ENCODE results near the gene CMSS1.
"Not testable (repeated sequence)": the region's sequence is repeated elsewhere in the genome, so short reads cannot be mapped to it uniquely, and the experiment has no call there.

CMSS1 gene

GRCh38 chr3:100051513-100051912, 233.9 kb downstream of the CMSS1 start:
- DNase-seq (ENCODE audit: low read depth, low spot score): not testable (repeated sequence)

- no peak for DNase-seq (ENCODE audit: low read depth, low spot score)
Measured at GRCh38 chr3:100053951-100054620, 236.4 kb downstream of the CMSS1 start.

DNA sequence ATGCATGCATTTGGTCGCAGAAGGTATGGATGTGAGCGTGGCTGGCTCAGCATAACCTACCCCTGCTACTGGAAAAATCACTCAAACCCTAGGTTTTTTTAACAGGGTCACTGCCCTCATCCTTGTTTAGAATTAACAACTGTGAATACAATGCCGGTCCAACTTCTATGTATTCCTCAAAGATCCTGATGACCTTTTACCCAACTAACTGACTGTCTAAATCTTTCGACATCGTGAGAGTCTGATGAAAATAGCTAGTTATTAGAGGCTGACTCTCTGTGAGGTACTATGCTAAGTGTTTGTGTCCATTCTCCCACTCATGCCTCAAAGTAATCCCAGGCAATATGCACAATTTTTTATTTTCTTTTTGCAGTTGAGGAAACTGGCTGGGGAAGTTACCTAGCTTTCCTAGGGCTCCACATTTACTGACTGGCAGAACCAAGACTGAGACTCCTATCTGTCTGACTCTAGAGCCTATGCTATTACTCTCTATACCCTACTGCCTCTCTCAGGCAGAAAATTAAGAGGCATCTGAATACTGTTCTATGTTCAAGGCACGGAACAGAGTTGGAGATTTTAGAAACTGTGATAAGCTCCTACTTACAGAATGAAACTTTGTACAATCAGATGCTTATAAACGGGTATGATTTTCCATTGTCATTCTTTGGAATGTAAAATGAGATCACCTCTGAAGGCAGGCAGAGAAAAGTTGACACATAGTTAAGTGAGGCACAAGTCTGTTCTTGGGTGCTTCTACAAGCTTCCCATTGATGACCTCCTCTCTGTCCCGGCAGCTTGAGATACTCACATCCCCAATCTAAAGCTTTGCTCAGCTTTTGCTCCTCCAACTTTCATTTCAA, 240.3 kb downstream of the CMSS1 start:
- DNase-seq (ENCODE audit: low read depth, low spot score): no peak

GRCh38 chr3:100059472-100059871, 241.8 kb downstream of the CMSS1 start:
- no peak for DNase-seq (ENCODE audit: low read depth, low spot score)

GRCh38 chr3:100060685-100061484, 243.2 kb downstream of the CMSS1 start:
- no peak for DNase-seq (ENCODE audit: low read depth, low spot score)

DNA sequence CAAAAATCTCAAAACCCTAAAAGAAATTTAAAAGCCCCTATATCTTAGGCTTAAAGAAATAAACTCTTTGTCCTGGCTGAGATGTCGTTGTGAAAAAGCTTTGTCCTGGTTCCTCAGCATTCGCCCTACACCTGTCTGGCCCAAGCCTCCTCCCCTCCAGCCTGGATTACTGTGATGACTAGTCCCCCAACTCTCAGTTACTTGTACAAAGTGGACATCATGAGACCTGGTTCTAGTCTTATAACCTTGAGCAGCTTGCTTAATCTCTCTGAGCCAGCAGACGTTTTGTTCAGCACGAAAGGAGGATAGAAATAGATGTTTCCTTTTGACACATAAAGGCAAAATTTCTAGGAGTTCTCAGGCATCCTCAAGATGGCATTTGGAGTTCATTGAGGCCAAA, 245.0 kb downstream of the CMSS1 start:
- no peak for DNase-seq (ENCODE audit: low read depth, low spot score)

- DNase-seq (ENCODE audit: low read depth, low spot score): no peak
Measured at GRCh38 chr3:100063929-100064461, 246.3 kb downstream of the CMSS1 start.

GRCh38 chr3:100067589-100067988, 249.9 kb downstream of the CMSS1 start:
- no peak for DNase-seq (ENCODE audit: low read depth, low spot score)

GRCh38 chr3:100068826-100069225, 251.2 kb downstream of the CMSS1 start:
- DNase-seq (ENCODE audit: low read depth, low spot score): no peak

DNA sequence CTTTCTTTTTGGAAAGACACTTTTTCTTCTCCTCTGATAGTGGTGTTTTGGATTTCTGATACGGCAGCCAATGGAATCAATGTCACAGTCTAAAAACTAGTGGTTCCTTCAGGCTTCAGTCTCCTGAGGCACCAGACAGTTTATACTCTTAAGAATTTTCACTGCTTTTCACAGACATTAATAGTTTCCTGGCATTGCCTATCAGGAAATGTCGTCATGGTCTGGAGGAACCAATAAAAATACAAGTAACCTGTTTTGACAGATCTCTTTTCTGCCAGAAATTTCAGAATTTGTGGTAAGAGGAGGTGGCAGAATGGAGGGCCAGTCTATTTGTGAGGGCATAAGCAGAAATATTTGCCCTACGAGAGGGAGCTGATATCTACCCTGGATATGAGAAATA, 251.8 kb downstream of the CMSS1 start:
- DNase-seq (ENCODE audit: low read depth, low spot score): no peak

- DNase-seq (ENCODE audit: low read depth, low spot score): no peak
Measured at GRCh38 chr3:100072326-100073048, 254.8 kb downstream of the CMSS1 start.

DNA sequence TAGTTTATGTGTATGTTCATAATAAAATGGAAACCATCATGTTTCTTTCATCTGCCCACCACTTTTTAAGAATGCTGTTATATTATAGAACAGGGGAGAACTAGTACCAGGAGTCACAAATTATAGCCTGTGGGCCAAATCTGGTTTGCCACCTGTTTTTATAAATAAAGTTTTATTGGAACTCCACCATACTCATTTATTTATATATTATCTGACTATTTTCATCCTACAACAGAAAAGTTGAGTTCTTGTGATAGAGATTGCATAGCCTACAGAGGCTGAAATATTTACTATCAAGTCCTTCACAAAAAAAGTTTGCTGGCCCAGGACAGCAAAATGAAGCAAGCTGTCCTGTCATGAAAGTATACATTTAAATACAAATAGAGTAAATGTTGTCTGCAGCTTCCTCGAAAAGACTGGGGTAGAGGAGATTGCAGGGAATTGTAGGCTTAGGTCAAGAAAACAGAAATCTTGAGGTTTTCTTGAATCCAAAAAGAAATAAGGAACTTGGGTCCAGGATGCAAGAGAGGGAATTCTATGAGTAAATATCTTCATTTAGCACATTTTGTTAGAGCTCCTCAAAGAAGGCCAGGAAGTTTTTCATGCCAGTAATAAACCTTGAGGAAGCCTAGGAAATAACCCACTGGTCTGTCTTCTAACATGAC, 255.5 kb downstream of the CMSS1 start:
- no peak for DNase-seq (ENCODE audit: low read depth, low spot score)

DNA sequence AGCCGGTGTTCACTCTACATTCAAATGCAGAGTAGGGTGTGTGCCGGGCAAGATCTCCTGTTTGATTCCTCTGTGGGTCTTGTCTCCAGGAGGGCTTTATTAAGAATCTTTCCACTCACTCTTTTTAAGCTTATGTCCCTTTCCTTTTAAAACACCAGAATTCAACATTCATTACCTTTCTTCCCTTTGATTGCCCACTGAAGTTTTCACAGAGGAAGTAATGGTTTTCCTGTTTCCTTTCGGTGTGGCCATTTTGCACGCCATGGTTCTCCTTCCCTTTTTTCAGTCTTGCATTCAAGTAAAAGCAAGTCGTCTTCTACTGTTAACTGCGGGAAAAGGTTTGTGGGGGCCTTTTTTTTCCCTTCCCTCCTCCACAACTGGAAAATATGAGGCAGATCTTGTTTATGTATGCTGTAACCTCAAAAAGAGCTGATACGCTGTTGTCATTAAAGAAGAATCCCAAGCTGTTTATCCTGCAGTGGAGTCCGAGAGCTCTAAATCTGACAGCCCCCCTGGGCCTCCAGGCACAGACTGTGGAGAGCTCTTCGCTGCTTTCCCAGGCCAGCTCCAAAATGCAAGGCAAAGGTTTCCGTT, 256.1 kb downstream of the CMSS1 start:
- DNase-seq (ENCODE audit: low read depth, low spot score): no peak

GRCh38 chr3:100075196-100075595, 257.5 kb downstream of the CMSS1 start:
- DNase-seq (ENCODE audit: low read depth, low spot score): no peak

- DNase-seq (ENCODE audit: low read depth, low spot score): no peak
Measured at GRCh38 chr3:100075851-100076730, 258.4 kb downstream of the CMSS1 start.

- no peak for DNase-seq (ENCODE audit: low read depth, low spot score)
Measured at GRCh38 chr3:100076731-100077529, 259.3 kb downstream of the CMSS1 start.

GRCh38 chr3:100079328-100079727, 261.7 kb downstream of the CMSS1 start:
- DNase-seq (ENCODE audit: low read depth, low spot score): no peak

- DNase-seq (ENCODE audit: low read depth, low spot score): no peak
Measured at GRCh38 chr3:100080573-100080972, 262.9 kb downstream of the CMSS1 start.

DNA sequence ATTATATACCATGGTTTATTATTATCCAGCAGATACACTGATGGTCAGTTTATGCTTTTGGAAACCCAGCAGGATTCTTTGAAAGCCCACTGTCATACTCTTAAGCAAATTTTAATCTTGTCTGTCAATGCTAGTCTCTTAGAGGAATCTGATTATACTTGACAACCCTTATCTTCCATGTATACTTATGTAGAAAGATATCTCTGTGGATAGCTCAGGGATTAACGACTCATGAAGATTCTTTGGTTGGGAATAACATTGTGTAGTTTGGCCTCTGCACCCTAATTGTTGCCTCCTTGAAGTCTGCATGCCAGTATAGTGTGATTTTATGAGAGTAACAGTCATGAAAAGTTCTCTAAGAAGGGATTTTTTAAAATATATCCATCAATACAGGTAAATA, 263.6 kb downstream of the CMSS1 start:
- no peak for DNase-seq (ENCODE audit: low read depth, low spot score)

Measured in iPS DF 19.7 (cell line).